Measurements from ENCODE around the gene CLIC3.

DNA sequence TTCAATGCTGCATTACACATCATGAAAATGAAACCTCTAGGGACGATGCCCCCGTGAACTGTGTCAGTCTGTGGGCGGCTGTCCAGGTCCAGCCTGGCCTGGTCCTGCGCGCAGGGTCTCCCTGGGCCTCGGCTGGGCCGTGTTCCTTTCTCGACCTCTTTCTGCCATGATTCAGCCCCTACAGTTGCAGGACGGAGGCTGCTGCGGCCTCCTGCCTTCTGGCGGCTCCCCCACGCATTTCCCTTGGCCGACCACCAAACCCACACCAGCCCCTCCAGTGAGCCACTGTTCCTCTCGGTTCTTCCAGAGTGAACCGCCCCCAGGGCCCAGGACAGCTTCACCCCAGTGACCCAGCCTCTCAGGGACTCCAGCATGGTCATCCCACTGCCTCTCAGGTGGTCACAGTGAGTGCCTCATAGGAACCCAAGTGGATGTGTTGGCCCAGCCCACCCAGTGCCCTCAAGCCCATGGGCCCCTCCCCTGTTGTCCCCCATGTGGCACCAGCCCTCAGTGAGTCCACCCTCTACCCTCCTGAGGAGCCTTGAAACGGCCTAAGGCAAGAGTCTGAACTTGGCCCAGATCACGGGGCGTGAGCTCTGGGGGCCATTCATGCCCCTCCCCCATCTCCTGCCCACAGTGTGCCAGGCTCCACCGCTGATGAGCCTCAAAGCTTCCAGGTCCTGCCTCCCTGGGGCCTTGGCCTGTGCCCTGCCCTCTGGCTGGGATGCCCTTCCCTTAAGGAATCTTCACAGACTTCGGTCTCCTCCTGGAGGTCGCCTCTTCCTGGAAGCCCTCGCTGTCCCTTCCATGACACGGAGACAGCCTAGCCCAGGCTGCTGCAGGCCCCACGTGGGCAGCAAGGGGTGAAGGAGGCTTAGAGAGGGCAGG is 10.0 kb upstream of the CLIC3 start:
- TF ChIP-seq EZH2phosphoT487 (IDR thresholded peaks at IDR 0.05; ENCODE audit: borderline replicate concordance, low read depth, low read length) (no peak), CTCF (conservative IDR thresholded peaks at IDR 0.05; ENCODE audit: low read length) (no peak)
